ENCODE results near the gene ADORA2A. TPM values are rescaled to one million over a fixed set of nuclear protein-coding genes. Genes with fewer than 3 reads are reported as not detected.

Gene ADORA2A
- total RNA-seq, 1 donor from 2014 or later, result 7.2 TPM

DNA sequence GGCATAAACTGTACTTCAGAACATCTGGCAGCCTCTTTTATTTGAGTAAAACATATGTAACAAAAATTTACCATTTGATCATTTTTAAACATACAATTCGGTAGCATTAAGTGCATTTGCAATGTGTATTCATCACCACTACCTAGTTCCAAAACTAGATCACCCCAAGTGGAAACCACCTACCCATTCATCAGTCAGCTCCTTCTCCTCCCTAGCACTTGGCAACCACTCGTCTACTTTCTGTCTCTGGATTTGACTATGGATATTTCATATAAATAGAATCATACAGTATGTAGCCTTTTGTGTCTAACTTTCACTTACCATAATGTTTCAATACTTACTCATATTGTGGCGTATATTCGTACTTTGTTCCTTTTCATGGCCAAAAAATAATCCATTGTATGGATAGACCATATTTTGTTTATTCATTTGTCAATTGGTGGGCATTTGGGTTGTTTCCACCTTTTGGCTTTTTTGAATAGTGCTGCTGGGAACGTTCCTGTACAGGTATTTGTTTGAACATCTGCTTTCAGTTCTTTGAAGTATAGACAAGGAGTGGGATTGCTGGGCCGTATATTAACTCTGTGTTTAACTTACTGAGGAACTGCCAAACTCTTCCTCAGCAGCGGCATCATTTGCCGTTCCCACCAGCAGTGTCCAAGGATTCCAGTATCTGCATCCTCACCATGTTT lies 27.2 kb upstream of the ADORA2A start:
- no peak for DNase-seq (ENCODE audit: extremely low spot score, unreplicated experiment)
- TF ChIP-seq, protein P1, sequence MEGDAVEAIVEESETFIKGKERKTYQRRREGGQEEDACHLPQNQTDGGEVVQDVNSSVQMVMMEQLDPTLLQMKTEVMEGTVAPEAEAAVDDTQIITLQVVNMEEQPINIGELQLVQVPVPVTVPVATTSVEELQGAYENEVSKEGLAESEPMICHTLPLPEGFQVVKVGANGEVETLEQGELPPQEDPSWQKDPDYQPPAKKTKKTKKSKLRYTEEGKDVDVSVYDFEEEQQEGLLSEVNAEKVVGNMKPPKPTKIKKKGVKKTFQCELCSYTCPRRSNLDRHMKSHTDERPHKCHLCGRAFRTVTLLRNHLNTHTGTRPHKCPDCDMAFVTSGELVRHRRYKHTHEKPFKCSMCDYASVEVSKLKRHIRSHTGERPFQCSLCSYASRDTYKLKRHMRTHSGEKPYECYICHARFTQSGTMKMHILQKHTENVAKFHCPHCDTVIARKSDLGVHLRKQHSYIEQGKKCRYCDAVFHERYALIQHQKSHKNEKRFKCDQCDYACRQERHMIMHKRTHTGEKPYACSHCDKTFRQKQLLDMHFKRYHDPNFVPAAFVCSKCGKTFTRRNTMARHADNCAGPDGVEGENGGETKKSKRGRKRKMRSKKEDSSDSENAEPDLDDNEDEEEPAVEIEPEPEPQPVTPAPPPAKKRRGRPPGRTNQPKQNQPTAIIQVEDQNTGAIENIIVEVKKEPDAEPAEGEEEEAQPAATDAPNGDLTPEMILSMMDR (conservative IDR thresholded peaks at IDR 0.05), result no peak
- Mint-ChIP-seq H3K27ac (no peak overlapping the region), H3K36me3 (peaks cover 42% of the 10 kb centered on the region), H3K4me3 (no peak overlapping the region), H3K27me3 (no peaks in the 10 kb centered on the region), H3K4me1 (ENCODE audit: unreplicated experiment) (peaks cover 9% of the 10 kb centered on the region), H3K9me3 (no peaks in the 10 kb centered on the region)

DNA sequence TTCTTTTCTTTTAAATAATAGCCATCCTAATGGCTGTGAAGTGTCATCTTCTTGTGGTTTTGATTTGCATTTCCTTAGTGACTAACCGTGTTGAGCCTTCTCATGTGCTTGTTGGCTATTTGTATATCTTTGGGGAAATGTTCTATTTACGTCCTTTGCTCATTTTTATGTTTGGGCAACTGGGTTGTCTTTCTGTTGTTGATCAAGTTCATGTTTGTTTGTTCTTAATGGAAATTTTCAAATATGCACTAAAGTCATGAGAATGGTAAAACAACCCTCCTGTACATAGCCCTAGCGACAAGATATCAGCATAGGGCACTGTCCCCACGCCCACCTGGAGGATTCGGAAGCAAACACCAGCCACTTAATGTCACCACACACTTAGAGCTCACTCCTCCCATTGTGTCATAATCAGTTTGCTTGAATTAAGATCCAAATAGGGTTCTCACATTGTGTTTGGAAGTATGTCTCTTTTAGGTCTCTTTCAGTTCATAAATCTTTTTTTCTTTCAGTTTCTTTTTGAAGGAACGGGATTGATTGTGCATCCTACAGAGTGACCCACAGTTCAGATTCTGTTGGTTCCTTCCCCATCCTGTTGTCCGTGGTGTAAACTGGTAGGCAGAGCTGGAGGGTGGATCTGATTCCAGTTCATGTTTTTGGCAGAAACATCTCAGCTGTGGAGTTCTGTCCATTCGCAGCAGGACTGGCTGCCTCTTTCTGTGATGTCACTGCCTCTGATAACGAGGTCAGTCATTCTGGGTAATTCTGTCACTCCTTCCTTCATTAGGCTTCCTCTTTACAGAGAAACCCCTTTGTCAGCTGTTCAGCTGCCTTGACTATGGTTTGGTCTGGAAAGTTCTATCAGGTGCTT lies 26.4 kb upstream of the ADORA2A start:
- Mint-ChIP-seq H3K27me3 (no peaks in the 10 kb centered on the region), H3K9me3 (no peaks in the 10 kb centered on the region), H3K36me3 (peaks cover 40% of the 10 kb centered on the region), H3K27ac (no peak overlapping the region), H3K4me1 (ENCODE audit: unreplicated experiment) (peaks cover 12% of the 10 kb centered on the region), H3K4me3 (no peak overlapping the region)
- DNase-seq (ENCODE audit: extremely low spot score, unreplicated experiment), result no peak
- TF ChIP-seq, protein P1 (conservative IDR thresholded peaks at IDR 0.05), result no peak

DNA sequence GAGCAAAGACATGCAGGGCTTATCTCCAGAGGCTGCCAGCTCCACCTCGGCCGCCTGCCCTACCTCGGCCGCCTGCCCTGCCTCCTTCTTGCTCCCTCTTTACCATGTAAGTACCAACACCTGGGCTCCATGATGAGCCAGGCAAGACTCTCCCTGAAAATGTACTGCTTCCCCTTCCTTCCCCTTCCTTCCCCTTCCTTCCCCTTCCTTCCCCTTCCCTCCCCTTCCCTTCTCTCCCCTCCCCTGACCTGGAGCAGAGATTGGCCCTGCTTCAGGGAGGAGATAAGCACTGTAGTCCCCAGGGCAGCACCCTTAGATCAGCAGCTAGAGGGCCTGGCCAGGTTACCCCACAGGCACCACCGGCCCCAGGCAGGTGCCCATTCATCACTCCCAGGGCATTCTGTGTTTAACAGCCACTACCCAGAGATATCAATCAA lies 25.4 kb upstream of the ADORA2A start:
- Mint-ChIP-seq H3K36me3 (peaks cover 35% of the 10 kb centered on the region), H3K4me1 (ENCODE audit: unreplicated experiment) (peaks cover 19% of the 10 kb centered on the region), H3K27ac (peak overlapping the region; percentile 86)

DNA sequence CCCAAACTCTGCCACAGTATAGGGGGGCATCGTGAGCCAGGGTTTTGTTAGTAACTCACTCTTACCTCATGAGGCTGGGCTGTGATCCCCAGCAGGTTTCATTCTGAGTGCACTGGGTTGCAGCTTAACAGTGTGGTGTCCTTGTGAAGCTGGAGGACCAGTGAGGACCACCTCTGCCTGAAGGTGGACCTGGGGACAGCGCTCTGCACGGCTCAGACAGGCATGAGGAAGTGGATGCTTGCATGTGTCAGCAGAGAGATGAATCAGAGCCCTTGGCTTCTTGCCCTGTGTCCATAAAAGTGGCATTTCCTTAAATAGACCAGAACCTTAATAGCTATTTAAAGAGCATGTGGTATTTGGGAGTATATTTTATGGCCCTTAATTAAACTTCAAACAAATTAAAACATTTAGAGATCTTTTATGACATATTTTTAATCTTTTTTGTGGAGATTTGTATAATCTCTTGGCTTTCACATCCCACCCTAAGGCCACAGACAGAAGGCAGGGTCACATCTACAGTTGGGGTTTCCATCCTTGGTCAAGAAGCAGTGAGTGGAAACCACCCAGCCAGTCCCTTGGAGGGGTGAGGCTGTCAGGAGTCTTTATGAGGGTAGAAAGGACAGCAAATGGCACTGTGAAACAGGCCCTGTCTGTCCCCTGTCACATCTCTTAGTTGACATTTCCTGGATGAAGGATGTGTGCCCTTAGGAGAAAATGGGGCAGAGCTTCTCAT lies 24.8 kb upstream of the ADORA2A start:
- peak overlapping the region; percentile 86 for H3K27ac Mint-ChIP-seq
- no peak for DNase-seq (ENCODE audit: extremely low spot score, unreplicated experiment)
- H3K4me1 Mint-ChIP-seq (ENCODE audit: unreplicated experiment), result peaks cover 26% of the 10 kb centered on the region

More for the DNA sequence above, 25.4 kb upstream of the ADORA2A start:
- H3K4me3 Mint-ChIP-seq, result no peak overlapping the region
- no peak for DNase-seq (ENCODE audit: extremely low spot score, unreplicated experiment)
- H3K9me3 Mint-ChIP-seq, result no peaks in the 10 kb centered on the region
- TF ChIP-seq, protein P1 (conservative IDR thresholded peaks at IDR 0.05), result no peak
- H3K27me3 Mint-ChIP-seq, result no peaks in the 10 kb centered on the region

DNA sequence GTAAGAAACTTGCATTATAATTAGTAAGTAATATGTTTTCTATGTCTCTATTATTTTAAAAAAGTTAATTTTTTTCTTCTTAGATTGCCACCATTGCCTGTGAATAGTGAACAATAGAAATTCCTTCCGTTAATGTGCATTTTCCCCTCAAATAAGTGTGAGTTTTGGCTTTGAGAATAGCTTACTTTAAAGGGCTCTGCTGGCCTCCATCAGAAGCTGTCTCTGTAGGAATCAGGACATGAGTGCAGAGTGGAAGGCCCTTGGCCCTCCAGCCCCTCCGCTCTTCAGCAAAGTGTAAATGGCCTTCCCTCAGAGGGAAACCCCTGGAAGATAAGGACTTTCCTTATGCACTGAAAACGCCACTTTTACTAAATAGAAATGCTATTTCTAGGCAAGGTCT lies 24.1 kb upstream of the ADORA2A start:
- TF ChIP-seq, protein P1 (conservative IDR thresholded peaks at IDR 0.05), result no peak
- Mint-ChIP-seq H3K27ac (no peak overlapping the region), H3K4me3 (no peak overlapping the region), H3K9me3 (no peaks in the 10 kb centered on the region), H3K4me1 (ENCODE audit: unreplicated experiment) (peaks cover 33% of the 10 kb centered on the region), H3K36me3 (peaks cover 27% of the 10 kb centered on the region), H3K27me3 (no peaks in the 10 kb centered on the region)
- DNase-seq (ENCODE audit: extremely low spot score, unreplicated experiment), result no peak

More for the DNA sequence above, 24.8 kb upstream of the ADORA2A start:
- H3K36me3 Mint-ChIP-seq, result peaks cover 33% of the 10 kb centered on the region
- H3K9me3 Mint-ChIP-seq, result no peaks in the 10 kb centered on the region
- TF ChIP-seq, protein P1 (conservative IDR thresholded peaks at IDR 0.05), result no peak
- no peaks in the 10 kb centered on the region for H3K27me3 Mint-ChIP-seq
- H3K4me3 Mint-ChIP-seq, result peak overlapping the region; percentile 58

Data from type B pancreatic cell (in vitro differentiated cells).